GM12878 (cell line): Measurements from ENCODE around the gene TCL1B. TPM values are rescaled to one million over a fixed set of nuclear protein-coding genes. Genes with fewer than 3 reads are reported as not detected.
A peak's percentile ranks its signal among the peaks of the same experiment; 100 is the strongest.

Experiments used
- ATAC-seq: fragments of 200-7000 bp; cut with Tn5 transposase; 3 replicates; pipeline ENCODE4 v1.9.1; 2020; ENCODE audit warnings: mild to moderate bottlenecking, moderate library complexity
- BruUV-seq: library from RNA; stranded (reverse); fragments of 400-500 nt; replicated peaks from 2 replicates; lab custom pipeline; 2021; lab: Mats Ljungman, UMichigan
- CTCF ChIA-PET: fragments of 300-600 bp; sonication (Branson Sonifier 250); formaldehyde crosslinking; extraction: SDS; loops from one replicate; lab custom pipeline; 2021; ENCODE audit warnings: inconsistent platforms; lab: Yijun Ruan, JAX
- POLR2A ChIA-PET: fragments of 350-600 bp; formaldehyde crosslinking; extraction: SDS; loops from one replicate; lab custom pipeline; 2021; ENCODE audit warnings: inconsistent platforms; lab: Charles Lee
- RAD21 ChIA-PET: fragments of 300-600 bp; sonication (Branson Sonifier 250); formaldehyde crosslinking; loops from one replicate; lab custom pipeline; 2023; ENCODE audit warnings: antibody characterized with exemption; ENCODE audit not compliant: unreplicated experiment; lab: Charles Lee
- SMC1A ChIA-PET: fragments of 300-600 bp; sonication (Branson Sonifier 250); formaldehyde crosslinking; loops from one replicate; lab custom pipeline; 2023; ENCODE audit not compliant: unreplicated experiment, uncharacterized antibody; lab: Charles Lee
- DNase-seq: peaks from one replicate; pipeline ENCODE4 v3.0.0-alpha.2; 2011; ENCODE audit warnings: low read depth, low spot score
- FAIRE-seq: peaks from 3 replicates; lab custom pipeline; 2011; peaks lifted over from hg19 to GRCh38; lab: Jason Lieb, UNC
- H2AFZ ChIP-seq: 2 replicates; pipeline ENCODE4 v1.6.0; 2011; ENCODE audit warnings: low read depth, low read length, control low read depth; ENCODE audit not compliant: control insufficient read depth
- H3K27ac ChIP-seq: 2 replicates; pipeline ENCODE4 v1.5.1; 2011; ENCODE audit warnings: control low read depth; ENCODE audit not compliant: control insufficient read depth, insufficient read depth
- H3K27me3 ChIP-seq, 2 experiments: replicated peaks in 1 of 2; 2 replicates each; pipeline versions ENCODE4 v1.6.0 to v1.6.1; 2011; ENCODE audit warnings: low read length in 1 of 2; ENCODE audit not compliant: control insufficient read depth in 2 of 2, insufficient read depth in 2 of 2
- H3K36me3 ChIP-seq, 2 experiments: 2 replicates each; pipeline ENCODE4 v1.5.1; 2011; ENCODE audit warnings: low read length in 1 of 2; ENCODE audit not compliant: control insufficient read depth in 2 of 2, insufficient read depth in 2 of 2
- H3K4me1 ChIP-seq: 2 replicates; pipeline ENCODE4 v1.6.1; 2011; ENCODE audit warnings: mild to moderate bottlenecking, low read length, moderate library complexity, mixed read lengths; ENCODE audit not compliant: control insufficient read depth, insufficient read depth
- H3K4me2 ChIP-seq: 2 replicates; pipeline ENCODE4 v1.6.0; 2011; ENCODE audit warnings: control low read depth; ENCODE audit not compliant: control insufficient read depth, insufficient read depth
- H3K4me3 ChIP-seq: fragments of 200-600 bp; sonication (generic); 2 replicates; pipeline ENCODE4 v1.5.1; 2016
- H3K79me2 ChIP-seq: 2 replicates; pipeline ENCODE4 v1.6.0; 2011; ENCODE audit warnings: low read length; ENCODE audit not compliant: control insufficient read depth, insufficient read depth
- H3K9ac ChIP-seq: 2 replicates; pipeline ENCODE4 v1.8.0; 2011; ENCODE audit warnings: low read length, control low read depth, mixed read lengths; ENCODE audit not compliant: control insufficient read depth, insufficient read depth
- H3K9me3 ChIP-seq: replicated peaks from 3 replicates; pipeline ENCODE4 v1.5.1; 2011; ENCODE audit warnings: mild to moderate bottlenecking, low read length; ENCODE audit not compliant: control insufficient read depth, insufficient read depth
- H4K20me1 ChIP-seq: 2 replicates; pipeline ENCODE4 v1.6.0; 2011; ENCODE audit not compliant: control insufficient read depth, insufficient read depth
- BCL3 ChIP-seq: IDR thresholded peaks from 2 replicates; pipeline ENCODE4 v1.6.1; 2011; ENCODE audit warnings: borderline replicate concordance, low read depth, mild to moderate bottlenecking, moderate library complexity, low read length; ENCODE audit not compliant: insufficient read depth, poor library complexity, severe bottlenecking
- SUZ12 ChIP-seq: fragments of 200-600 bp; sonication (generic); IDR thresholded peaks from one replicate; pipeline ENCODE4 v1.6.1; 2018; ENCODE audit warnings: antibody characterized with exemption, mild to moderate bottlenecking; ENCODE audit not compliant: unreplicated experiment
- ZBTB40 ChIP-seq: fragments of 450-650 bp; IDR thresholded peaks from 2 replicates; pipeline ENCODE4 v1.6.1; 2016; ENCODE audit warnings: mild to moderate bottlenecking, moderate library complexity, borderline replicate concordance
- WGBS: methylation state at CpG from one replicate; pipeline ENCODE4 v1.1.6; 2016; ENCODE audit warnings: low lambda C conversion rate; ENCODE audit not compliant: insufficient replicate concordance, insufficient coverage; ENCODE audit errors: missing lambda C conversion rate; 5-methylcytosine and 5-hydroxymethylcytosine counted together
- in situ Hi-C: fragments of 300-500 bp; cut with MboI; formaldehyde crosslinking; loops from 9 replicates; pipeline ENCODE4 v1.14.3; 2018; ENCODE audit warnings: mixed read lengths
- intact Hi-C: fragments of 100-400 bp; cut with micrococcal nuclease; formaldehyde crosslinking; loops from one replicate; pipeline ENCODE4 v1.14.2; 2022; ENCODE audit not compliant: unreplicated experiment
- polyA plus RNA-seq, 11 experiments: library from polyadenylated mRNA; depleted of rRNA in 4 of 11; unstranded in 6 of 11; stranded (reverse) in 5 of 11; fragments of >200 nt; fragmentation: Nextera tagmentation in 4 of 11; fragmentation: Illumina TruSeq in 1 of 11; extraction: Ambion mirVana in 4 of 11; extraction: Trizol in 1 of 11; gene quantifications; 1 replicate in 1 of 11; 2 replicates in 10 of 11; pipeline versions ENCODE4 v1.2.1 to v1.2.3, GENCODE V29; 2011 to 2016; ENCODE audit warnings: inconsistent platforms in 2 of 11, missing spikeins in 2 of 11, low read depth in 1 of 11
- total RNA-seq, 4 experiments: library from RNA; depleted of rRNA in 3 of 4; stranded (reverse); fragments of >200 nt in 3 of 4; fragmentation: Illumina TruSeq in 1 of 4; extraction: Trizol in 1 of 4; gene quantifications; 2 replicates each; pipeline versions ENCODE4 v1.2.1 to v1.2.3, GENCODE V29; 2013 to 2021

The TCL1B gene
- total and polyA plus RNA-seq, 10 of the 15 experiments (the other 5 are each of a cell fraction or from before 2014, with no cell fraction given): 0.10 to 0.18 (median 0.13) TPM; not detected in 6

GRCh38 chr14:95644981-95645380, 41.2 kb upstream of the TCL1B start:
- Histone ChIP-seq H3K79me2 (no peaks in the 10 kb centered on the region), H3K4me3 (no peak overlapping the region), H3K4me2 (0 out of 2 replicates have a peak overlapping the region, but pooled peaks have one; percentile 29), H3K4me1 (no peaks in the 10 kb centered on the region), H4K20me1 (no peaks in the 10 kb centered on the region), H3K27me3 (no peaks in the 10 kb centered on the region), H3K9ac (no peak overlapping the region), H3K9me3 (no peaks in the 10 kb centered on the region; the same call in 2 of the 3 replicates), H3K36me3 (no peaks in the 10 kb centered on the region), H3K27ac (no peak overlapping the region), H2AFZ (no peak overlapping the region)
- no TSS peak for BruUV-seq
- SMC1A ChIA-PET: interaction anchor here (0.7 kb wide), 1 partner anchor 38 kb away, joined by 3 read pairs; no protein-coding TSS in a partner anchor
- intact Hi-C loops (no loop called here), in situ Hi-C loops (no loop called here)
- CTCF ChIA-PET: interaction anchor here (0.6 to 1.6 kb wide), 3 partner anchors 21 to 69 kb away, joined by 3 read pairs; no protein-coding TSS in a partner anchor
- DNase-seq (no peak), FAIRE-seq (no peak), ATAC-seq (no peak)
- RAD21 ChIA-PET: no interaction called here
- POLR2A ChIA-PET: no interaction called here
- WGBS: 1% methylated on average over 3 of the region's 3 CpGs
- no peak for TF ChIP-seq BCL3
- TF ChIP-seq SUZ12: no peak
- TF ChIP-seq ZBTB40: peak; percentile 88
